WERI-Rb-1 (cell line): ENCODE results near the gene MRPL39.

Experiments used
- DNase-seq: peaks from one replicate; pipeline ENCODE4 v3.0.0-alpha.2; 2020
- H3K27ac ChIP-seq: fragments of 250-450 bp; sonication (Bioruptor Pico); 2 replicates; pipeline ENCODE4 v1.5.1; 2020; ENCODE audit warnings: mild to moderate bottlenecking, moderate library complexity
- H3K27me3 ChIP-seq: fragments of 250-450 bp; sonication (Bioruptor Pico); 2 replicates; pipeline ENCODE4 v1.5.1; 2021; ENCODE audit warnings: mild to moderate bottlenecking, low read depth, moderate library complexity; ENCODE audit not compliant: insufficient read depth, severe bottlenecking
- H3K36me3 ChIP-seq: fragments of 250-450 bp; sonication (Bioruptor Pico); 2 replicates; pipeline ENCODE4 v1.5.1; 2020; ENCODE audit warnings: mild to moderate bottlenecking, moderate library complexity
- H3K4me3 ChIP-seq: 2 replicates; pipeline ENCODE4 v1.5.1; 2011; ENCODE audit warnings: low read depth, mild to moderate bottlenecking, control low read depth, low read length
- H3K9me3 ChIP-seq: fragments of 250-450 bp; sonication (Bioruptor Pico); 2 replicates; pipeline ENCODE4 v1.5.1; 2021; ENCODE audit warnings: mild to moderate bottlenecking, moderate library complexity; ENCODE audit not compliant: severe bottlenecking
- TF ChIP-seq, protein P1 (sequence below): IDR thresholded peaks from 2 replicates; pipeline ENCODE4 v1.5.1; 2011; ENCODE audit warnings: low read depth, mild to moderate bottlenecking, control low read depth, inconsistent platforms, low read length

MRPL39 gene

DNA sequence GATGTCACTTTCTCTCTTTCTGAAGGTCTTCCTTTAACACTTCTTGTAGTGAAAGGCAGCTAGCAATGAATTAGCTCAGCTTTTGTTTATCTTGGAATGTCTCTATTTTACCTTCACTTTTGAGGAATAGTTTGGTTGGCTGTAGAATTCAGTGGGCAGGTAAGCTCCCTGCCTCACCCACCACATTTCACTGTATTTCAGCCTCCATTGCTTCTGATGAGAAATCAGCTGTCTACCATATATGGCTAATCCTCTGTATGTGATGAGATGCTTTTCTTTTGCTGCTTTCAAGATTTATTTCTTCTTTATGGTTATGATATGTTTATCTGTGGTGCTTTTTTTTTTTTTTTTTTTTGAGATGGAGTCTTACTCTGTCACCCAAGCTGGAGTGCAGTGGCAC lies 70.1 kb downstream of the MRPL39 start:
- peaks cover 3% of the 10 kb centered on the region; the same call in 1 of the 2 replicates for H3K36me3 ChIP-seq
- no peak for DNase-seq
- no peak overlapping the region for H3K27ac ChIP-seq
- H3K4me3 ChIP-seq, result no peak overlapping the region
- TF ChIP-seq, protein P1, sequence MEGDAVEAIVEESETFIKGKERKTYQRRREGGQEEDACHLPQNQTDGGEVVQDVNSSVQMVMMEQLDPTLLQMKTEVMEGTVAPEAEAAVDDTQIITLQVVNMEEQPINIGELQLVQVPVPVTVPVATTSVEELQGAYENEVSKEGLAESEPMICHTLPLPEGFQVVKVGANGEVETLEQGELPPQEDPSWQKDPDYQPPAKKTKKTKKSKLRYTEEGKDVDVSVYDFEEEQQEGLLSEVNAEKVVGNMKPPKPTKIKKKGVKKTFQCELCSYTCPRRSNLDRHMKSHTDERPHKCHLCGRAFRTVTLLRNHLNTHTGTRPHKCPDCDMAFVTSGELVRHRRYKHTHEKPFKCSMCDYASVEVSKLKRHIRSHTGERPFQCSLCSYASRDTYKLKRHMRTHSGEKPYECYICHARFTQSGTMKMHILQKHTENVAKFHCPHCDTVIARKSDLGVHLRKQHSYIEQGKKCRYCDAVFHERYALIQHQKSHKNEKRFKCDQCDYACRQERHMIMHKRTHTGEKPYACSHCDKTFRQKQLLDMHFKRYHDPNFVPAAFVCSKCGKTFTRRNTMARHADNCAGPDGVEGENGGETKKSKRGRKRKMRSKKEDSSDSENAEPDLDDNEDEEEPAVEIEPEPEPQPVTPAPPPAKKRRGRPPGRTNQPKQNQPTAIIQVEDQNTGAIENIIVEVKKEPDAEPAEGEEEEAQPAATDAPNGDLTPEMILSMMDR, result no peak
- peaks cover 9% of the 10 kb centered on the region for H3K9me3 ChIP-seq
- no peaks in the 10 kb centered on the region for H3K27me3 ChIP-seq

DNA sequence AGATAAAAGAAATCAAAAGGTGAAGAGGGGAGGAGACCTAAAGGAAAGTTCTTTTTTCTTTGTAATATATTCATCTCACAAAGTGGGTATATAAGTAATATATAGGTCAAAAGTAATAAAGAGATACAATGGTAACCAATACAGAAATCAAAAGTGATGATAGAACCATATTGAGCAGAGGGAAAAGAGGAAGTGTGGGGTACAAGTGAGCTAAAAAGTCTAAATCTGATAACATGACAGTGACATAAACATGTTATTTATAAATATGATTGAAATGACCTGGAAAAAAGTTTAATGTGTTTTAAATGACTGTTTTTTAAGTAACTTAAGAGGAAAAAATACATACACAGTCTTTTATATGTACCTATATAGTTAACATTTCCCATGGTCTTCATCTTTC lies 70.5 kb downstream of the MRPL39 start:
- Histone ChIP-seq H3K27ac (no peak overlapping the region), H3K9me3 (peaks cover 9% of the 10 kb centered on the region), H3K4me3 (no peak overlapping the region), H3K36me3 (peaks cover 3% of the 10 kb centered on the region; the same call in 1 of the 2 replicates), H3K27me3 (no peaks in the 10 kb centered on the region)
- no peak for DNase-seq
- TF ChIP-seq, protein P1, result no peak

DNA sequence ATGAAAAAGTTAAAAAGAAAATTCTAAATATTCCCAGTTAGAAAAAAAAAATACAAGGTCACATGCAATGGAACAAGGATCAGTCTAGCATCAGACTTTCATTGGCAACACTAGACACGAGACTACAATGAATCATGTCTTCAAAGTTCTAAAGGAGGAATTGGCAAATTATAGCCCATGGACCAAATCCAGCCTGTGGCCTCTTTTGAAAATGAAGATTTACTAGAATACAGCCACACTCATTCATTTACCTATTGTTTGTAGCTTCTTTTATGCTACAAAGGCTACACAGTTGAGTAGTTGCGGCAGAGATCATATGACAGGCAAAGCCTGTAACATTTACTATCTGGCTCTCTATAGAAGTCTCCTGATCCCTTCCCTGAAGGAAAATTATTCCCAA lies 71.4 kb downstream of the MRPL39 start:
- Histone ChIP-seq H3K36me3 (peaks cover 3% of the 10 kb centered on the region; the same call in 1 of the 2 replicates), H3K27ac (no peak overlapping the region), H3K27me3 (no peaks in the 10 kb centered on the region), H3K4me3 (no peak overlapping the region), H3K9me3 (peaks cover 9% of the 10 kb centered on the region)
- no peak for DNase-seq
- TF ChIP-seq, protein P1, result no peak
